Transverse colon (tissue), 3 donors: ENCODE data around the gene SYTL5.

Experiments used
- CTCF ChIP-seq, 5 experiments: fragments of 200-600 bp in 3 of 5; fragments of 450-650 bp in 2 of 5; sonication (generic) in 3 of 5; IDR thresholded peaks; 1 replicate in 2 of 5; 2 replicates in 3 of 5; pipeline ENCODE4 v1.5.1; 2016 to 2017; ENCODE audit warnings: antibody characterized with exemption in 5 of 5, inconsistent platforms in 3 of 5, mild to moderate bottlenecking in 2 of 5, moderate library complexity in 1 of 5
- POLR2A ChIP-seq: fragments of 450-650 bp; IDR thresholded peaks from one replicate; pipeline ENCODE4 v1.6.1; 2016; ENCODE audit warnings: antibody characterized with exemption, mild to moderate bottlenecking, moderate library complexity

GRCh38 chrX:38102240-38102639 lies 95.9 kb downstream of the SYTL5 start:
- TF ChIP-seq CTCF (IDR thresholded peaks at IDR 0.05): no peak
- TF ChIP-seq POLR2A: no peak
